WTC11 (cell line): ENCODE measurements around the gene PREX1. TPM values are rescaled to one million over a fixed set of nuclear protein-coding genes. Genes with fewer than 3 reads are reported as not detected.

Experiments
- ATAC-seq: fragments of 200-7000 bp; cut with Tn5 transposase; 2 replicates; pipeline ENCODE4 v1.10.0; 2021; ENCODE audit warnings: mild to moderate bottlenecking, moderate library complexity
- CTCF ChIA-PET: fragments of 300-600 bp; sonication (Branson Sonifier 250); formaldehyde crosslinking; loops from one replicate; lab custom pipeline; 2021; ENCODE audit warnings: antibody characterized with exemption; lab: Charles Lee
- POLR2A ChIA-PET: fragments of 350-600 bp; sonication (Branson Sonifier 250); formaldehyde crosslinking; loops from one replicate; lab custom pipeline; 2021; ENCODE audit warnings: antibody characterized with exemption; lab: Charles Lee
- DNase-seq: peaks from one replicate; pipeline ENCODE4 v3.0.0; 2021; ENCODE audit warnings: low spot score
- H3K27ac Mint-ChIP-seq: 2 replicates; pipeline ENCODE4 v1.8.0; 2021; ENCODE audit warnings: mixed read lengths
- H3K27me3 Mint-ChIP-seq: 2 replicates; pipeline ENCODE4 v1.8.0; 2021; ENCODE audit warnings: low read depth, mild to moderate bottlenecking, moderate library complexity, mixed read lengths
- H3K36me3 Mint-ChIP-seq: 2 replicates; pipeline ENCODE4 v1.8.0; 2021; ENCODE audit warnings: mixed read lengths
- H3K4me1 Mint-ChIP-seq: 2 replicates; pipeline ENCODE4 v1.8.0; 2022; ENCODE audit warnings: mixed read lengths
- H3K4me3 Mint-ChIP-seq: 2 replicates; pipeline ENCODE4 v1.8.0; 2021; ENCODE audit warnings: mild to moderate bottlenecking, moderate library complexity, mixed read lengths
- H3K9me3 Mint-ChIP-seq: 2 replicates; pipeline ENCODE4 v1.8.0; 2021; ENCODE audit warnings: mixed read lengths
- CREM ChIP-seq: sonication (generic); formaldehyde crosslinking; IDR thresholded peaks from 2 replicates; pipeline ENCODE4 v1.8.1; 2022; ENCODE audit warnings: mild to moderate bottlenecking, missing genetic modification reagents, moderate library complexity
- ESRRA ChIP-seq: sonication (generic); formaldehyde crosslinking; IDR thresholded peaks from 2 replicates; pipeline ENCODE4 v1.8.1; 2022; ENCODE audit warnings: mild to moderate bottlenecking, missing genetic modification reagents, borderline replicate concordance
- ETV6 ChIP-seq: sonication (generic); formaldehyde crosslinking; IDR thresholded peaks from 2 replicates; pipeline ENCODE4 v1.8.1; 2022; ENCODE audit warnings: mild to moderate bottlenecking, missing genetic modification reagents
- GABPB1 ChIP-seq: sonication (generic); formaldehyde crosslinking; IDR thresholded peaks from 2 replicates; pipeline ENCODE4 v1.8.1; 2023; ENCODE audit warnings: mild to moderate bottlenecking, missing genetic modification reagents
- JAZF1 ChIP-seq: fragments of 250-450 bp; sonication (Bioruptor Pico); IDR thresholded peaks from 2 replicates; pipeline ENCODE4 v1.9.0; 2021; ENCODE audit warnings: moderate library complexity, mild to moderate bottlenecking, inconsistent platforms
- PRRX2 ChIP-seq: fragments of 250-450 bp; sonication (Bioruptor Pico); IDR thresholded peaks from 2 replicates; pipeline ENCODE4 v1.8.0; 2021; ENCODE audit warnings: mild to moderate bottlenecking
- ZNF317 ChIP-seq: sonication (generic); formaldehyde crosslinking; IDR thresholded peaks from 2 replicates; pipeline ENCODE4 v1.8.1; 2023; ENCODE audit warnings: low read depth, mild to moderate bottlenecking, moderate library complexity, missing genetic modification reagents, borderline replicate concordance
- ZNF423 ChIP-seq: fragments of 250-450 bp; sonication (Bioruptor Pico); IDR thresholded peaks from 2 replicates; pipeline ENCODE4 v2.1.2; 2022; ENCODE audit warnings: mild to moderate bottlenecking, moderate library complexity
- total RNA-seq: library from RNA; stranded (reverse); gene quantifications from 3 replicates; pipeline ENCODE4 v1.2.3, GENCODE V29; 2021
- TF ChIP-seq, protein P1 (sequence below): sonication (generic); formaldehyde crosslinking; IDR thresholded peaks from 2 replicates; pipeline ENCODE4 v1.8.0; 2022; ENCODE audit warnings: mild to moderate bottlenecking, missing genetic modification reagents
- TF ChIP-seq, protein P2 (sequence below): sonication (generic); formaldehyde crosslinking; IDR thresholded peaks from 2 replicates; pipeline ENCODE4 v1.8.1; 2022; ENCODE audit warnings: missing genetic modification reagents, borderline replicate concordance
- TF ChIP-seq, protein P3 (sequence below): fragments of 250-450 bp; sonication (Bioruptor Pico); IDR thresholded peaks from 2 replicates; pipeline ENCODE4 v2.1.2; 2022; ENCODE audit warnings: mild to moderate bottlenecking, moderate library complexity
- TF ChIP-seq, protein P4 (sequence below): fragments of 250-450 bp; sonication (Bioruptor Pico); IDR thresholded peaks from 2 replicates; pipeline ENCODE4 v1.9.0; 2021; ENCODE audit warnings: mild to moderate bottlenecking, borderline replicate concordance
- TF ChIP-seq, protein P5 (sequence below): fragments of 200-600 bp; IDR thresholded peaks from 2 replicates; pipeline ENCODE4 v1.8.0; 2022; ENCODE audit warnings: antibody characterized with exemption
- TF ChIP-seq, protein P6 (sequence below): fragments of 250-450 bp; sonication (Bioruptor Pico); IDR thresholded peaks from 2 replicates; pipeline ENCODE4 v1.9.0; 2021; ENCODE audit warnings: mild to moderate bottlenecking
- TF ChIP-seq, protein P7 (sequence below): sonication (generic); formaldehyde crosslinking; IDR thresholded peaks from 2 replicates; pipeline ENCODE4 v1.8.0; 2022; ENCODE audit warnings: mild to moderate bottlenecking, missing genetic modification reagents

The PREX1 gene
- total RNA-seq, 1 experiment from 2014 or later = 17.3 TPM

DNA sequence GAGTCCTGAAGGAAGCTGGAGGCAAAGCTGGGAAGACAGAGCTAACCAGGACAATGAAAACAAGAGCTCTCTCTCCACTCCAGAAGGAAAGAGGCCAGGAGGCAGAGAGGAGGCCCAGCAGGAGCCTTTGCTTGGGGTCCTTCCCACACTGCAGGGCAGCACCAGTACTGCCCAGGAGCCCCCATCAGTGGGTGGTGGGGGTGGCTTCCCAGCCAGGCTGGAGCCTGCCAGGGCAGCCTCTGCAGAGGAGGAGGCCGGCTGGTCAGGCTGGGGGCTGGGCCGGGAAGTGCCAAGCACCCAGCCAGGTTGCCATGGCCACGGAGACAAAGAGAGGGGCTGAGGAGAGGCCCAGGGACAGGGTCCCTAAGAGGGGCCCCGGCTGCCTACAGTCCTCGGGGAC lies 33.4 kb downstream of the PREX1 start:
- DNase-seq = peak; percentile 50
- POLR2A ChIA-PET = no interaction called here
- no peak overlapping the region for H3K4me3 Mint-ChIP-seq
- peaks cover 50% of the 10 kb centered on the region for H3K4me1 Mint-ChIP-seq
- peak overlapping the region; percentile 86 for H3K27ac Mint-ChIP-seq
- H3K27me3 Mint-ChIP-seq = no peaks in the 10 kb centered on the region
- TF ChIP-seq ETV6 (CRISPR knock-in tag) (no peak), PRRX2 (CRISPR knock-in tag) (no peak), CREM (CRISPR knock-in tag) (no peak)
- TF ChIP-seq, protein P1, sequence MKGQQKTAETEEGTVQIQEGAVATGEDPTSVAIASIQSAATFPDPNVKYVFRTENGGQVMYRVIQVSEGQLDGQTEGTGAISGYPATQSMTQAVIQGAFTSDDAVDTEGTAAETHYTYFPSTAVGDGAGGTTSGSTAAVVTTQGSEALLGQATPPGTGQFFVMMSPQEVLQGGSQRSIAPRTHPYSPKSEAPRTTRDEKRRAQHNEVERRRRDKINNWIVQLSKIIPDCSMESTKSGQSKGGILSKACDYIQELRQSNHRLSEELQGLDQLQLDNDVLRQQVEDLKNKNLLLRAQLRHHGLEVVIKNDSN (CRISPR knock-in tag) = no peak
- H3K9me3 Mint-ChIP-seq = no peaks in the 10 kb centered on the region
- no peaks in the 10 kb centered on the region for H3K36me3 Mint-ChIP-seq
- CTCF ChIA-PET = interaction anchor here (0.9 to 1.2 kb wide), 3 partner anchors 43 to 137 kb away, joined by 5 to 13 read pairs (median 6); no protein-coding TSS in a partner anchor
- peak; percentile 73 for ATAC-seq

DNA sequence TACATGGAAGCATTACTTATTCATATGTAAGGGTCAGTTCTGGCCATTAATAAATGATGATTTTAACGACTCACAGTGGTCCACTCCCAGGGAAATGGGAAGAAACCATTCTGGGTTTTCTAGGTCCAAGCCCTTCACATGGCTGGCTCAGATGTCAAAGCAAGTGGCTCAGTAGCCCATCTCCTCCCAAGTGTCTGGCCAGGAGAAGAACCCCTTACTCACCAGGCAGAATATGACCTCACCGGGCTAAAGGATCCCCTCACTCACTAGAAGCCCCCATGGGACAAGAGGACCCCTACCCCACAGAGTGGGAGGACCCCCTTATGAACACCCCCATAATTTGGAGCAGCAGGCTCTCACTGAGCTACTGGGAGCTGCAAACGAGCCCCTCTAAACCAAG lies 34.0 kb downstream of the PREX1 start:
- DNase-seq (no peak), ATAC-seq (no peak)
- Mint-ChIP-seq H3K4me3 (no peak overlapping the region), H3K27ac (peak overlapping the region; percentile 86), H3K36me3 (no peaks in the 10 kb centered on the region), H3K9me3 (no peaks in the 10 kb centered on the region), H3K27me3 (no peaks in the 10 kb centered on the region), H3K4me1 (peaks cover 50% of the 10 kb centered on the region)
- TF ChIP-seq, protein P2, sequence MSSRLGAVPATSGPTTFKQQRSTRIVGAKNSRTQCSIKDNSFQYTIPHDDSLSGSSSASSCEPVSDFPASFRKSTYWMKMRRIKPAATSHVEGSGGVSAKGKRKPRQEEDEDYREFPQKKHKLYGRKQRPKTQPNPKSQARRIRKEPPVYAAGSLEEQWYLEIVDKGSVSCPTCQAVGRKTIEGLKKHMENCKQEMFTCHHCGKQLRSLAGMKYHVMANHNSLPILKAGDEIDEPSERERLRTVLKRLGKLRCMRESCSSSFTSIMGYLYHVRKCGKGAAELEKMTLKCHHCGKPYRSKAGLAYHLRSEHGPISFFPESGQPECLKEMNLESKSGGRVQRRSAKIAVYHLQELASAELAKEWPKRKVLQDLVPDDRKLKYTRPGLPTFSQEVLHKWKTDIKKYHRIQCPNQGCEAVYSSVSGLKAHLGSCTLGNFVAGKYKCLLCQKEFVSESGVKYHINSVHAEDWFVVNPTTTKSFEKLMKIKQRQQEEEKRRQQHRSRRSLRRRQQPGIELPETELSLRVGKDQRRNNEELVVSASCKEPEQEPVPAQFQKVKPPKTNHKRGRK (CRISPR knock-in tag) = no peak
- ChIA-PET CTCF (interaction anchor here (0.9 to 1.2 kb wide), 3 partner anchors 43 to 136 kb away, joined by 5 to 13 read pairs (median 6); no protein-coding TSS in a partner anchor), POLR2A (no interaction called here)

DNA sequence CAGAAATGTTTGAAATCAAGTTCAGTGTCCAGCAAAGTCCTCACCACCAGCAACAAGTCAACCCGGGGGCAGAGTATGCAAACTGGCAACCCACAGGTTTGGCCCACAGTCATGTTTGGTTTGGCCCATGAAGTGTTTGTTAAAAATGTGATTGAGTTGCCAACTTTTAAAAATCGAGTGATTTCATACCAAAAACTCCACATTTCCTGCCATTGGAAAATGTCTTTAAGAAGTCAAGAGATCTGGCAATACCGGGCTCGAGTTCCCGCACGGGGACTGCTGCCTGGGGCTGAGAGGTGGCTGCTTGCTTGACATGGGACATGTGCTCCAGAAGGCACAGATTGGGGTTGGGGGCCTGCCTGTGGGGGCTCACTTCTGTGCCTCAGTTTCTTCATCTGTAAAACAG lies 36.1 kb downstream of the PREX1 start:
- Mint-ChIP-seq H3K27ac (no peak overlapping the region), H3K4me1 (peaks cover 38% of the 10 kb centered on the region), H3K9me3 (no peaks in the 10 kb centered on the region), H3K4me3 (no peak overlapping the region), H3K27me3 (no peaks in the 10 kb centered on the region), H3K36me3 (no peaks in the 10 kb centered on the region)
- CTCF ChIA-PET = interaction anchor here (1.0 to 1.5 kb wide), 2 partner anchors 134 kb away, joined by 3 to 5 read pairs; no protein-coding TSS in a partner anchor
- TF ChIP-seq ZNF423 = no peak
- TF ChIP-seq, protein P3, sequence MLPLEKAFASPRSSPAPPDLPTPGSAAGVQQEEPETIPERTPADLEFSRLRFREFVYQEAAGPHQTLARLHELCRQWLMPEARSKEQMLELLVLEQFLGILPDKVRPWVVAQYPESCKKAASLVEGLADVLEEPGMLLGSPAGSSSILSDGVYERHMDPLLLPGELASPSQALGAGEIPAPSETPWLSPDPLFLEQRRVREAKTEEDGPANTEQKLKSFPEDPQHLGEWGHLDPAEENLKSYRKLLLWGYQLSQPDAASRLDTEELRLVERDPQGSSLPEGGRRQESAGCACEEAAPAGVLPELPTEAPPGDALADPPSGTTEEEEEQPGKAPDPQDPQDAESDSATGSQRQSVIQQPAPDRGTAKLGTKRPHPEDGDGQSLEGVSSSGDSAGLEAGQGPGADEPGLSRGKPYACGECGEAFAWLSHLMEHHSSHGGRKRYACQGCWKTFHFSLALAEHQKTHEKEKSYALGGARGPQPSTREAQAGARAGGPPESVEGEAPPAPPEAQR = no peak
- TF ChIP-seq ESRRA (CRISPR knock-in tag) = no peak
- no peak for TF ChIP-seq ZNF317
- POLR2A ChIA-PET = no interaction called here
- ATAC-seq = no peak
- no peak for DNase-seq

DNA sequence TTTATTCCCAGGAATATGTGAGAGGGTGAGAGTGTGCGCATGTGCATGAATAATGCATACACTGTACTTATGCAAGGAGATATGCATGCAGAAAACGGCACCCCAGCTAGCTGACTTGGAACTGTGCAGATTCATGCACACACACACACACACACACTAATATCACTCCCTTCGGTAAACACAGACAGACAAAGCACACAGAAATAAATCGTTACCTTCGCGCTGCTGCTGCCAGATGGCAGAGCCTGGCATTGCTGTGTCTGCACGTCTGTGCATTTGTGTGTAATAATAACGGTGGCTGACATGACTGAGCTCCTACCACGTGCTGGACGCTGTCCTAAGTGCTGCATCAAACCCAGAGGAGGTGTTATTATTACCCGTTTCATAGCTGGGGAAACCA lies 36.8 kb downstream of the PREX1 start:
- Mint-ChIP-seq H3K4me1 (peaks cover 38% of the 10 kb centered on the region), H3K27ac (no peak overlapping the region), H3K27me3 (no peaks in the 10 kb centered on the region), H3K4me3 (no peak overlapping the region), H3K36me3 (no peaks in the 10 kb centered on the region), H3K9me3 (no peaks in the 10 kb centered on the region)
- DNase-seq = no peak
- ATAC-seq = no peak
- TF ChIP-seq, protein P4, sequence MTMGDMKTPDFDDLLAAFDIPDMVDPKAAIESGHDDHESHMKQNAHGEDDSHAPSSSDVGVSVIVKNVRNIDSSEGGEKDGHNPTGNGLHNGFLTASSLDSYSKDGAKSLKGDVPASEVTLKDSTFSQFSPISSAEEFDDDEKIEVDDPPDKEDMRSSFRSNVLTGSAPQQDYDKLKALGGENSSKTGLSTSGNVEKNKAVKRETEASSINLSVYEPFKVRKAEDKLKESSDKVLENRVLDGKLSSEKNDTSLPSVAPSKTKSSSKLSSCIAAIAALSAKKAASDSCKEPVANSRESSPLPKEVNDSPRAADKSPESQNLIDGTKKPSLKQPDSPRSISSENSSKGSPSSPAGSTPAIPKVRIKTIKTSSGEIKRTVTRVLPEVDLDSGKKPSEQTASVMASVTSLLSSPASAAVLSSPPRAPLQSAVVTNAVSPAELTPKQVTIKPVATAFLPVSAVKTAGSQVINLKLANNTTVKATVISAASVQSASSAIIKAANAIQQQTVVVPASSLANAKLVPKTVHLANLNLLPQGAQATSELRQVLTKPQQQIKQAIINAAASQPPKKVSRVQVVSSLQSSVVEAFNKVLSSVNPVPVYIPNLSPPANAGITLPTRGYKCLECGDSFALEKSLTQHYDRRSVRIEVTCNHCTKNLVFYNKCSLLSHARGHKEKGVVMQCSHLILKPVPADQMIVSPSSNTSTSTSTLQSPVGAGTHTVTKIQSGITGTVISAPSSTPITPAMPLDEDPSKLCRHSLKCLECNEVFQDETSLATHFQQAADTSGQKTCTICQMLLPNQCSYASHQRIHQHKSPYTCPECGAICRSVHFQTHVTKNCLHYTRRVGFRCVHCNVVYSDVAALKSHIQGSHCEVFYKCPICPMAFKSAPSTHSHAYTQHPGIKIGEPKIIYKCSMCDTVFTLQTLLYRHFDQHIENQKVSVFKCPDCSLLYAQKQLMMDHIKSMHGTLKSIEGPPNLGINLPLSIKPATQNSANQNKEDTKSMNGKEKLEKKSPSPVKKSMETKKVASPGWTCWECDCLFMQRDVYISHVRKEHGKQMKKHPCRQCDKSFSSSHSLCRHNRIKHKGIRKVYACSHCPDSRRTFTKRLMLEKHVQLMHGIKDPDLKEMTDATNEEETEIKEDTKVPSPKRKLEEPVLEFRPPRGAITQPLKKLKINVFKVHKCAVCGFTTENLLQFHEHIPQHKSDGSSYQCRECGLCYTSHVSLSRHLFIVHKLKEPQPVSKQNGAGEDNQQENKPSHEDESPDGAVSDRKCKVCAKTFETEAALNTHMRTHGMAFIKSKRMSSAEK (CRISPR knock-in tag) = no peak
- TF ChIP-seq CREM (CRISPR knock-in tag) (no peak), JAZF1 (no peak), GABPB1 (CRISPR knock-in tag) (no peak)
- TF ChIP-seq, protein P5, sequence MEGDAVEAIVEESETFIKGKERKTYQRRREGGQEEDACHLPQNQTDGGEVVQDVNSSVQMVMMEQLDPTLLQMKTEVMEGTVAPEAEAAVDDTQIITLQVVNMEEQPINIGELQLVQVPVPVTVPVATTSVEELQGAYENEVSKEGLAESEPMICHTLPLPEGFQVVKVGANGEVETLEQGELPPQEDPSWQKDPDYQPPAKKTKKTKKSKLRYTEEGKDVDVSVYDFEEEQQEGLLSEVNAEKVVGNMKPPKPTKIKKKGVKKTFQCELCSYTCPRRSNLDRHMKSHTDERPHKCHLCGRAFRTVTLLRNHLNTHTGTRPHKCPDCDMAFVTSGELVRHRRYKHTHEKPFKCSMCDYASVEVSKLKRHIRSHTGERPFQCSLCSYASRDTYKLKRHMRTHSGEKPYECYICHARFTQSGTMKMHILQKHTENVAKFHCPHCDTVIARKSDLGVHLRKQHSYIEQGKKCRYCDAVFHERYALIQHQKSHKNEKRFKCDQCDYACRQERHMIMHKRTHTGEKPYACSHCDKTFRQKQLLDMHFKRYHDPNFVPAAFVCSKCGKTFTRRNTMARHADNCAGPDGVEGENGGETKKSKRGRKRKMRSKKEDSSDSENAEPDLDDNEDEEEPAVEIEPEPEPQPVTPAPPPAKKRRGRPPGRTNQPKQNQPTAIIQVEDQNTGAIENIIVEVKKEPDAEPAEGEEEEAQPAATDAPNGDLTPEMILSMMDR = no peak
- TF ChIP-seq, protein P6, sequence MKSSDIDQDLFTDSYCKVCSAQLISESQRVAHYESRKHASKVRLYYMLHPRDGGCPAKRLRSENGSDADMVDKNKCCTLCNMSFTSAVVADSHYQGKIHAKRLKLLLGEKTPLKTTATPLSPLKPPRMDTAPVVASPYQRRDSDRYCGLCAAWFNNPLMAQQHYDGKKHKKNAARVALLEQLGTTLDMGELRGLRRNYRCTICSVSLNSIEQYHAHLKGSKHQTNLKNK (CRISPR knock-in tag) = no peak
- TF ChIP-seq, protein P7, sequence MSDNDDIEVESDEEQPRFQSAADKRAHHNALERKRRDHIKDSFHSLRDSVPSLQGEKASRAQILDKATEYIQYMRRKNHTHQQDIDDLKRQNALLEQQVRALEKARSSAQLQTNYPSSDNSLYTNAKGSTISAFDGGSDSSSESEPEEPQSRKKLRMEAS = no peak
- CTCF ChIA-PET = interaction anchor here (1.5 kb wide), 1 partner anchor 134 kb away, joined by 3 read pairs; no protein-coding TSS in a partner anchor
- POLR2A ChIA-PET = no interaction called here
